OCI-LY7 (cell line): ENCODE measurements around the gene RNF41. TPM values are rescaled to one million over a fixed set of nuclear protein-coding genes. Genes with fewer than 3 reads are reported as not detected.

Source experiments
- BruUV-seq: library from RNA; stranded (reverse); fragments of 400-500 nt; replicated peaks from 2 replicates; lab custom pipeline; 2021; lab: Mats Ljungman, UMichigan
- CTCF ChIA-PET: fragments of 300-600 bp; sonication (Branson Sonifier 250); formaldehyde crosslinking; loops from one replicate; lab custom pipeline; 2022; ENCODE audit warnings: antibody characterized with exemption; ENCODE audit not compliant: unreplicated experiment; lab: Charles Lee
- POLR2A ChIA-PET: fragments of 300-600 bp; sonication (Branson Sonifier 250); formaldehyde crosslinking; loops from one replicate; lab custom pipeline; 2022; ENCODE audit warnings: antibody characterized with exemption; lab: Charles Lee
- DNase-seq: peaks from one replicate; pipeline ENCODE4 v3.0.0-alpha.2; 2015; ENCODE audit warnings: low spot score
- H2AFZ ChIP-seq: fragments of 200-600 bp; sonication (generic), shearing (Covaris generic); 2 replicates; pipeline ENCODE4 v1.6.1; 2014; ENCODE audit warnings: mild to moderate bottlenecking, antibody characterized with exemption, low read length, moderate library complexity
- H3K27ac ChIP-seq: fragments of 200-600 bp; sonication (generic); 2 replicates; pipeline ENCODE4 v1.5.1; 2014; ENCODE audit warnings: mixed run types, low read depth, mild to moderate bottlenecking, moderate library complexity, low read length, inconsistent platforms; ENCODE audit not compliant: poor library complexity, severe bottlenecking
- H3K36me3 ChIP-seq: fragments of 200-600 bp; sonication (generic); 2 replicates; pipeline ENCODE4 v1.6.1; 2014; ENCODE audit warnings: mild to moderate bottlenecking, antibody characterized with exemption, low read length, moderate library complexity, mixed read lengths; ENCODE audit not compliant: insufficient read depth
- H3K4me1 ChIP-seq: fragments of 200-600 bp; sonication (generic); 2 replicates; pipeline ENCODE4 v1.5.1; 2014; ENCODE audit warnings: mild to moderate bottlenecking, low read length; ENCODE audit not compliant: insufficient read depth, poor library complexity, severe bottlenecking
- H3K4me2 ChIP-seq: fragments of 200-600 bp; sonication (generic); 2 replicates; pipeline ENCODE4 v1.6.1; 2014; ENCODE audit warnings: mild to moderate bottlenecking, low read length
- H3K4me3 ChIP-seq: fragments of 200-600 bp; sonication (generic); 2 replicates; pipeline ENCODE4 v1.5.1; 2014; ENCODE audit warnings: mild to moderate bottlenecking, low read depth, low read length; ENCODE audit not compliant: poor library complexity, severe bottlenecking
- H3K79me2 ChIP-seq: fragments of 200-600 bp; sonication (generic); 2 replicates; pipeline ENCODE4 v1.6.1; 2016; ENCODE audit warnings: low read depth, mild to moderate bottlenecking, low read length, moderate library complexity, mixed read lengths; ENCODE audit not compliant: insufficient read depth
- H3K9me2 ChIP-seq: fragments of 200-600 bp; sonication (generic); 2 replicates; pipeline ENCODE4 v1.6.1; 2016; ENCODE audit warnings: mild to moderate bottlenecking, low read length, mixed read lengths; ENCODE audit not compliant: insufficient read depth
- H3K9me3 ChIP-seq: fragments of 200-600 bp; sonication (generic); 2 replicates; pipeline ENCODE4 v1.6.1; 2014; ENCODE audit warnings: mild to moderate bottlenecking, mixed run types, low read length, mixed read lengths
- H4K20me1 ChIP-seq: fragments of 200-600 bp; sonication (generic); 2 replicates; pipeline ENCODE4 v1.6.1; 2014; ENCODE audit warnings: mild to moderate bottlenecking, antibody characterized with exemption, low read length, moderate library complexity, mixed read lengths; ENCODE audit not compliant: insufficient read depth
- EZH2phosphoT487 ChIP-seq: fragments of 200-600 bp; sonication (generic); IDR thresholded peaks from 2 replicates; pipeline ENCODE4 v1.6.1; 2018; ENCODE audit warnings: low read depth, borderline replicate concordance, mild to moderate bottlenecking, mixed run types, antibody characterized with exemption, low read length, moderate library complexity, mixed read lengths
- intact Hi-C: fragments of 100-400 bp; cut with micrococcal nuclease; formaldehyde crosslinking; loops from one replicate; pipeline ENCODE4 v1.10.0; 2022; ENCODE audit not compliant: unreplicated experiment
- total RNA-seq, 2 experiments: library from RNA; depleted of rRNA in 1 of 2; stranded (reverse); fragments of >200 nt in 1 of 2; shearing (Covaris generic) in 1 of 2; gene quantifications; 2 replicates each; pipeline ENCODE4 v1.2.3, GENCODE V29; 2014 to 2022
- TF ChIP-seq, protein P1 (sequence below): fragments of 200-600 bp; sonication (generic); conservative IDR thresholded peaks from 2 replicates; pipeline ENCODE4 v1.5.1; 2014; ENCODE audit warnings: mild to moderate bottlenecking, antibody characterized with exemption, low read length, moderate library complexity, mixed read lengths

RNF41 gene
- total RNA-seq, 2 experiments from 2014 or later = 43.7 to 76.1 TPM

DNA sequence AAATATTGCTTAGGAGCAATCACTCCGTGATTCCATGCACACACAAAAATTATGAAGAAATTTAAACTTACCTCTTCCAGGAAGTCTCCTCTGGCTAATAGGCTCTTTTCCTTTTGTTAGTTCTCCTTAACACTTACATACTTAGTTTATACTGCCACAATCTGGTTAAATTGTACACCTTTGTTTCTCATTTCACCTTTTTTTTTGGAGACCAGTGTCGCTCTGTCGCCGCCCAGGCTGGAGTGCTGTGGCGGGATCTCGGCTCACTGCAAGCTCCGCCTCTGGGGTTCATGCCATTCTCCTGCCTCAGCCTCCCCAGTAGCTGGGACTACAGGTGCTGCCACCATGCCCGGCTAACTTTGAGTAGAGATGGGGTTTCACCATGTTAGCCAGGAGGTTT is 38.7 kb upstream of the RNF41 start:
- no peak for DNase-seq
- Histone ChIP-seq H3K4me3 (no peak overlapping the region), H3K9me2 (no peaks in the 10 kb centered on the region), H3K9me3 (no peaks in the 10 kb centered on the region), H3K79me2 (peaks cover 17% of the 10 kb centered on the region; the same call in 1 of the 2 replicates), H4K20me1 (0 out of 2 replicates have a peak, but pooled peaks cover 5% of the 10 kb centered on the region), H2AFZ (no peak overlapping the region), H3K36me3 (peaks cover 17% of the 10 kb centered on the region; the same call in 1 of the 2 replicates), H3K27ac (no peak overlapping the region), H3K4me1 (peaks cover 17% of the 10 kb centered on the region), H3K4me2 (no peak overlapping the region)
- intact Hi-C loops = no loop called here
- POLR2A ChIA-PET = no interaction called here
- no peak for TF ChIP-seq EZH2phosphoT487
- TF ChIP-seq, protein P1, sequence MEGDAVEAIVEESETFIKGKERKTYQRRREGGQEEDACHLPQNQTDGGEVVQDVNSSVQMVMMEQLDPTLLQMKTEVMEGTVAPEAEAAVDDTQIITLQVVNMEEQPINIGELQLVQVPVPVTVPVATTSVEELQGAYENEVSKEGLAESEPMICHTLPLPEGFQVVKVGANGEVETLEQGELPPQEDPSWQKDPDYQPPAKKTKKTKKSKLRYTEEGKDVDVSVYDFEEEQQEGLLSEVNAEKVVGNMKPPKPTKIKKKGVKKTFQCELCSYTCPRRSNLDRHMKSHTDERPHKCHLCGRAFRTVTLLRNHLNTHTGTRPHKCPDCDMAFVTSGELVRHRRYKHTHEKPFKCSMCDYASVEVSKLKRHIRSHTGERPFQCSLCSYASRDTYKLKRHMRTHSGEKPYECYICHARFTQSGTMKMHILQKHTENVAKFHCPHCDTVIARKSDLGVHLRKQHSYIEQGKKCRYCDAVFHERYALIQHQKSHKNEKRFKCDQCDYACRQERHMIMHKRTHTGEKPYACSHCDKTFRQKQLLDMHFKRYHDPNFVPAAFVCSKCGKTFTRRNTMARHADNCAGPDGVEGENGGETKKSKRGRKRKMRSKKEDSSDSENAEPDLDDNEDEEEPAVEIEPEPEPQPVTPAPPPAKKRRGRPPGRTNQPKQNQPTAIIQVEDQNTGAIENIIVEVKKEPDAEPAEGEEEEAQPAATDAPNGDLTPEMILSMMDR = no peak
- CTCF ChIA-PET = no interaction called here
- no TSS peak for BruUV-seq

DNA sequence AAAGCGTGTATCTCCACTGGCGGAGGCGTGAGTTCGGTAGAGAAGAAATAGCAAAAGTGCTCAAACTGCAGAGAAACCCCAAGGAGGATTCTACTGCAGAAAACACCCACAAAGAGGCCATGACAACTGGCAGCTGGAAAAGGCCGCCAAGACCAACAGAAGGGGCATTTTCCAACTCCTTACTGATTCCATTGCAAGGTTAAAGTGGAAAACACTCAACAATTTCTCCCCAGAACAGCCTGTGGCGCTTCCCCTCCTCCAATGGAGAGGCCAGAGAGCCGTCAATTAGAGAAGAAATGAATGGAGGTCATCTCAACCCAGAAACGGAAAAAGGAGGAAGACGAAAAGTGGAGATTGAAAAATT is 37.1 kb upstream of the RNF41 start:
- intact Hi-C loops = loop anchor here (1.0 kb wide), 2 partner anchors 66 to 140 kb away; no protein-coding TSS in a partner anchor
- H3K4me2 ChIP-seq = peak overlapping the region; percentile 74
- no peaks in the 10 kb centered on the region for H3K9me2 ChIP-seq
- TF ChIP-seq, protein P1 = no peak
- TF ChIP-seq EZH2phosphoT487 = no peak
- DNase-seq = no peak
- no TSS peak for BruUV-seq
- no peaks in the 10 kb centered on the region for H3K9me3 ChIP-seq
- peaks cover 17% of the 10 kb centered on the region for H3K4me1 ChIP-seq
- H2AFZ ChIP-seq = peak overlapping the region; percentile 90
- peaks cover 32% of the 10 kb centered on the region for H3K36me3 ChIP-seq
- H3K4me3 ChIP-seq = peak overlapping the region; percentile 93
- ChIA-PET POLR2A (no interaction called here), CTCF (interaction anchor here (0.8 kb wide), 1 partner anchor 58 kb away, joined by 4 read pairs; no protein-coding TSS in a partner anchor)
- no peak overlapping the region for H3K27ac ChIP-seq
- H4K20me1 ChIP-seq = 0 out of 2 replicates have a peak, but pooled peaks cover 5% of the 10 kb centered on the region
- H3K79me2 ChIP-seq = peaks cover 17% of the 10 kb centered on the region; the same call in 1 of the 2 replicates
